ENCODE results near the gene ADAMTS9.

The ADAMTS9 gene

GRCh38 chr3:64533617-64534317 lies 154.0 kb downstream of the ADAMTS9 start:
- no peaks in the 10 kb centered on the region for H3K4me1 ChIP-seq (ENCODE audit: control insufficient read depth in 1 of 2, insufficient read depth in 1 of 2, low read depth in 1 of 2, low read length in 1 of 2)
- H3K36me3 ChIP-seq, result no peaks in the 10 kb centered on the region
- H3K27ac ChIP-seq, result no peak overlapping the region
- H3K9me3 ChIP-seq, result no peaks in the 10 kb centered on the region
- TF ChIP-seq CTCF (IDR thresholded peaks at IDR 0.05), result peak; percentile 13
- no peak overlapping the region for H3K4me3 ChIP-seq (ENCODE audit: low read depth in 1 of 2, low read length in 1 of 2)
- H3K27me3 ChIP-seq, result peaks cover 47% of the 10 kb centered on the region

- no peak for TF ChIP-seq CTCF (IDR thresholded peaks at IDR 0.05)
- Histone ChIP-seq H3K4me1 (ENCODE audit: control insufficient read depth in 1 of 2, insufficient read depth in 1 of 2, low read depth in 1 of 2, low read length in 1 of 2) (no peaks in the 10 kb centered on the region), H3K9me3 (no peaks in the 10 kb centered on the region), H3K36me3 (no peaks in the 10 kb centered on the region), H3K27me3 (peaks cover 42% of the 10 kb centered on the region), H3K27ac (no peak overlapping the region), H3K4me3 (ENCODE audit: low read depth in 1 of 2, low read length in 1 of 2) (no peak overlapping the region)
Measured at GRCh38 chr3:64530434-64531049, 157.3 kb downstream of the ADAMTS9 start.

GRCh38 chr3:64523324-64523723 lies 164.5 kb downstream of the ADAMTS9 start:
- no peaks in the 10 kb centered on the region for H3K4me1 ChIP-seq (ENCODE audit: control insufficient read depth in 1 of 2, insufficient read depth in 1 of 2, low read depth in 1 of 2, low read length in 1 of 2)
- H3K9me3 ChIP-seq, result no peaks in the 10 kb centered on the region
- H3K27ac ChIP-seq, result no peak overlapping the region
- H3K36me3 ChIP-seq, result no peaks in the 10 kb centered on the region
- H3K27me3 ChIP-seq, result peaks cover 4% of the 10 kb centered on the region
- H3K4me3 ChIP-seq (ENCODE audit: low read depth in 1 of 2, low read length in 1 of 2), result no peak overlapping the region
- TF ChIP-seq CTCF (IDR thresholded peaks at IDR 0.05), result no peak

- H3K36me3 ChIP-seq, result no peaks in the 10 kb centered on the region
Measured at GRCh38 chr3:64520334-64520733, 167.5 kb downstream of the ADAMTS9 start.

GRCh38 chr3:64518950-64519349 lies 168.8 kb downstream of the ADAMTS9 start:
- H3K4me1 ChIP-seq (ENCODE audit: control insufficient read depth in 1 of 2, insufficient read depth in 1 of 2, low read depth in 1 of 2, low read length in 1 of 2), result no peaks in the 10 kb centered on the region
- H3K9me3 ChIP-seq, result no peaks in the 10 kb centered on the region
- H3K36me3 ChIP-seq, result no peaks in the 10 kb centered on the region
- no peak overlapping the region for H3K4me3 ChIP-seq (ENCODE audit: low read depth in 1 of 2, low read length in 1 of 2)
- no peak overlapping the region for H3K27ac ChIP-seq
- no peaks in the 10 kb centered on the region for H3K27me3 ChIP-seq
- no peak for TF ChIP-seq CTCF (IDR thresholded peaks at IDR 0.05)

More at GRCh38 chr3:64520334-64520733, 167.5 kb downstream of the ADAMTS9 start:
- no peak overlapping the region for H3K27ac ChIP-seq
- no peaks in the 10 kb centered on the region for H3K4me1 ChIP-seq (ENCODE audit: control insufficient read depth in 1 of 2, insufficient read depth in 1 of 2, low read depth in 1 of 2, low read length in 1 of 2)
- no peak overlapping the region for H3K4me3 ChIP-seq (ENCODE audit: low read depth in 1 of 2, low read length in 1 of 2)
- TF ChIP-seq CTCF (IDR thresholded peaks at IDR 0.05), result no peak
- H3K27me3 ChIP-seq, result no peaks in the 10 kb centered on the region
- H3K9me3 ChIP-seq, result no peaks in the 10 kb centered on the region
